Activated CD4-positive, alpha-beta T cell treated with anti-CD3 and anti-CD28 coated beads, Interleukin-2, amount 50 U/mL, for 24 hours (primary cell): ENCODE data around the gene KCNJ9.
A peak's percentile ranks its signal among the peaks of the same experiment; 100 is the strongest.
"Not testable (repeated sequence)": the region's sequence is repeated elsewhere in the genome, so short reads cannot be mapped to it uniquely, and the experiment has no call there.

ENCODE experiments used
- DNase-seq, 2 donors: peaks; one replicate each; pipeline ENCODE4 v3.0.0-alpha.2; 2020; ENCODE audit warnings: low read depth in 1 of 2, low spot score in 1 of 2

The KCNJ9 gene

GRCh38 chr1:160081261-160081936, at the start of gene KCNJ9:
Gene KCNJ9, plus strand, starts transcription at chr1:160081538. Its CDS starts 2,493 bp downstream, at chr1:160084031.
- no peak for DNase-seq

GRCh38 chr1:160032165-160032820, 49.0 kb upstream of the KCNJ9 start:
- no peak for DNase-seq

GRCh38 chr1:160040476-160040875, 40.9 kb upstream of the KCNJ9 start:
- no peak for DNase-seq

- DNase-seq: no peak
Observed at GRCh38 chr1:160043543-160043942, 37.8 kb upstream of the KCNJ9 start.

- no peak for DNase-seq
Observed at GRCh38 chr1:160045653-160046052, 35.7 kb upstream of the KCNJ9 start.

GRCh38 chr1:160046494-160047110, 34.7 kb upstream of the KCNJ9 start:
- DNase-seq: peak in 1 of 2 donors; percentile 21

GRCh38 chr1:160047111-160047991, 34.0 kb upstream of the KCNJ9 start:
- DNase-seq: no peak

GRCh38 chr1:160048335-160048734, 33.0 kb upstream of the KCNJ9 start:
- DNase-seq: no peak

GRCh38 chr1:160049101-160049500, 32.2 kb upstream of the KCNJ9 start:
- no peak for DNase-seq

GRCh38 chr1:160050182-160050581, 31.2 kb upstream of the KCNJ9 start:
- DNase-seq: not testable (repeated sequence)

- no peak for DNase-seq
Observed at GRCh38 chr1:160050619-160051018, 30.7 kb upstream of the KCNJ9 start.

- no peak for DNase-seq
Observed at GRCh38 chr1:160052936-160053335, 28.4 kb upstream of the KCNJ9 start.

GRCh38 chr1:160053548-160054365, 27.6 kb upstream of the KCNJ9 start:
- DNase-seq: no peak

GRCh38 chr1:160056648-160057169, 24.6 kb upstream of the KCNJ9 start:
- no peak for DNase-seq

- no peak for DNase-seq
Observed at GRCh38 chr1:160058087-160058486, 23.3 kb upstream of the KCNJ9 start.

GRCh38 chr1:160061369-160062229, 19.7 kb upstream of the KCNJ9 start:
- no peak for DNase-seq

GRCh38 chr1:160062230-160062532, 19.2 kb upstream of the KCNJ9 start:
- DNase-seq: no peak

GRCh38 chr1:160063176-160063575, 18.2 kb upstream of the KCNJ9 start:
- DNase-seq: no peak

- DNase-seq: no peak
Observed at GRCh38 chr1:160064164-160064563, 17.2 kb upstream of the KCNJ9 start.

GRCh38 chr1:160064746-160065145, 16.6 kb upstream of the KCNJ9 start:
- DNase-seq: no peak
